HG03039 (cell line): Measurements from ENCODE around the gene ARHGEF12.
"Not testable (repeated sequence)": the region's sequence is repeated elsewhere in the genome, so short reads cannot be mapped to it uniquely, and the experiment has no call there.

Source experiments
- ATAC-seq: cut with Tn5 transposase; IDR thresholded peaks from one replicate; pipeline ENCODE4 v1.9.1; 2021; ENCODE audit warnings: mild to moderate bottlenecking, moderate library complexity; ENCODE audit not compliant: unreplicated experiment

ARHGEF12 gene

GRCh38 chr11:120489799-120490198 is 153.6 kb downstream of the ARHGEF12 start:
- ATAC-seq = no peak

- no peak for ATAC-seq
Measured at GRCh38 chr11:120492486-120492885, 156.3 kb downstream of the ARHGEF12 start.

GRCh38 chr11:120494595-120494994 is 158.4 kb downstream of the ARHGEF12 start:
- no peak for ATAC-seq

GRCh38 chr11:120499088-120499487 is 162.9 kb downstream of the ARHGEF12 start:
- no peak for ATAC-seq

GRCh38 chr11:120499859-120500258 is 163.6 kb downstream of the ARHGEF12 start:
- no peak for ATAC-seq

GRCh38 chr11:120500414-120501071 is 164.3 kb downstream of the ARHGEF12 start:
- no peak for ATAC-seq

GRCh38 chr11:120501440-120501839 is 165.2 kb downstream of the ARHGEF12 start:
- no peak for ATAC-seq

- ATAC-seq = no peak
Measured at GRCh38 chr11:120501976-120502755, 166.0 kb downstream of the ARHGEF12 start.

GRCh38 chr11:120503529-120503928 is 167.3 kb downstream of the ARHGEF12 start:
- ATAC-seq = not testable (repeated sequence)

GRCh38 chr11:120505801-120506425 is 169.7 kb downstream of the ARHGEF12 start:
- no peak for ATAC-seq

GRCh38 chr11:120509346-120510053 is 173.3 kb downstream of the ARHGEF12 start:
- no peak for ATAC-seq

- ATAC-seq = no peak
Measured at GRCh38 chr11:120510406-120511115, 174.3 kb downstream of the ARHGEF12 start.

- ATAC-seq = peak; percentile 79
Measured at GRCh38 chr11:120511116-120511819, 175.1 kb downstream of the ARHGEF12 start, which contains the start of gene GRIK4. Gene GRIK4, plus strand, starts transcription at chr11:120511748. Its CDS starts 148,571 bp downstream, at chr11:120660319.

GRCh38 chr11:120511820-120512738 is 175.9 kb downstream of the ARHGEF12 start:
- ATAC-seq = no peak

- ATAC-seq = no peak
Measured at GRCh38 chr11:120512739-120513435, 176.7 kb downstream of the ARHGEF12 start.

- ATAC-seq = no peak
Measured at GRCh38 chr11:120513436-120514315, 177.5 kb downstream of the ARHGEF12 start.

GRCh38 chr11:120514541-120515121 is 178.4 kb downstream of the ARHGEF12 start:
- no peak for ATAC-seq
